ENCODE data around the gene ITK.

The ITK gene

GRCh38 chr5:157295247-157295646 lies 114.6 kb downstream of the ITK start:
- no peak overlapping the region for H3K27ac ChIP-seq (ENCODE audit: low read depth, low read length)
- H3K4me1 ChIP-seq (ENCODE audit: control insufficient read depth, insufficient read depth, low read length): no peaks in the 10 kb centered on the region
- no peaks in the 10 kb centered on the region for H3K9me3 ChIP-seq (ENCODE audit: control insufficient read depth, insufficient read depth, low read depth, low read length)
- peaks cover 25% of the 10 kb centered on the region for H3K36me3 ChIP-seq (ENCODE audit: control insufficient read depth, insufficient read depth, low read length)
- H3K27me3 ChIP-seq (ENCODE audit: control insufficient read depth, insufficient read depth, low read length): no peaks in the 10 kb centered on the region
- no peak overlapping the region for H3K4me3 ChIP-seq (ENCODE audit: low read depth, low read length)
- H3K9ac ChIP-seq (ENCODE audit: low read length): no peak overlapping the region

DNA sequence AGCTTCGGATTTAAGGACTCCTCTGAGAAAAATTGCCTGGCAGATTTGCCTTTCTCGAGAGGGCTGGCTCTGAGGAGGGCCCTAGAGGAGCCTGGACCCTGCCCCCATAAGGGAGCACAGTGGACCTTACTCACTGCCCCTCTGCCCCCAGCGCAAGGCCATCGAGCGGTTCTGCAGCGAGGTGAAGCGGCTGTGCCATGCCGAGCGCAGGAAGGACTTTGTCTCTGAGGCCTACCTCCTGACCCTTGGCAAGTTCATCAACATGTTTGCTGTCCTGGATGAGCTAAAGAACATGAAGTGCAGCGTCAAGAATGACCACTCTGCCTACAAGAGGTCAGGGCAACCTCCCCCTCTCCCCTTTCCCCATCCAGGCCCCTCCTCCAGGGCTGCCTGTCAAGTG lies 119.9 kb downstream of the ITK start:
- no peak overlapping the region for H3K27ac ChIP-seq (ENCODE audit: low read depth, low read length)
- no peak overlapping the region for H3K9ac ChIP-seq (ENCODE audit: low read length)
- H3K4me1 ChIP-seq (ENCODE audit: control insufficient read depth, insufficient read depth, low read length): no peaks in the 10 kb centered on the region
- no peak overlapping the region for H3K4me3 ChIP-seq (ENCODE audit: low read depth, low read length)
- H3K9me3 ChIP-seq (ENCODE audit: control insufficient read depth, insufficient read depth, low read depth, low read length): no peaks in the 10 kb centered on the region
- no peaks in the 10 kb centered on the region for H3K27me3 ChIP-seq (ENCODE audit: control insufficient read depth, insufficient read depth, low read length)
- peaks cover 29% of the 10 kb centered on the region for H3K36me3 ChIP-seq (ENCODE audit: control insufficient read depth, insufficient read depth, low read length)

DNA sequence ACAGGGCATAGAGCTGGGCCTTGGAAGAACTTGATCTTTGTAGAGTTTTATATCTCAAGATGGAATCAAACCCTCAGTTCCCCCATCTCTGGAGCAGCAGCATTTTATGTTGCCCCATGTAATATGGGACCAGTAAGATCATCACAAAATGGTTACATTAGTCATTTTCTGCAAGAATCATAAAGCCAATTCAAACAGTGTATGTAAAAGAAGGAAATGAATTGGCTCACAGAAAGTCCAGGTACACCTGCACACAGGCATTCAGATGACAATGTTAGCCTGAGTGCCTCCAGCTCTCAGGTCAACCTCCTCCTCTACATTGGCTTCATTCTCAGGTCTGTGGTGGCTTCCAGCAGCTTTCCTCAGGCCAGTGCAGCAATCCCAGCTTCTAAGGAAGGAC lies 120.4 kb downstream of the ITK start:
- Histone ChIP-seq H3K27me3 (ENCODE audit: control insufficient read depth, insufficient read depth, low read length) (no peaks in the 10 kb centered on the region), H3K9ac (ENCODE audit: low read length) (no peak overlapping the region), H3K36me3 (ENCODE audit: control insufficient read depth, insufficient read depth, low read length) (peaks cover 25% of the 10 kb centered on the region), H3K4me1 (ENCODE audit: control insufficient read depth, insufficient read depth, low read length) (no peaks in the 10 kb centered on the region), H3K27ac (ENCODE audit: low read depth, low read length) (no peak overlapping the region), H3K4me3 (ENCODE audit: low read depth, low read length) (no peak overlapping the region), H3K9me3 (ENCODE audit: control insufficient read depth, insufficient read depth, low read depth, low read length) (no peaks in the 10 kb centered on the region)

DNA sequence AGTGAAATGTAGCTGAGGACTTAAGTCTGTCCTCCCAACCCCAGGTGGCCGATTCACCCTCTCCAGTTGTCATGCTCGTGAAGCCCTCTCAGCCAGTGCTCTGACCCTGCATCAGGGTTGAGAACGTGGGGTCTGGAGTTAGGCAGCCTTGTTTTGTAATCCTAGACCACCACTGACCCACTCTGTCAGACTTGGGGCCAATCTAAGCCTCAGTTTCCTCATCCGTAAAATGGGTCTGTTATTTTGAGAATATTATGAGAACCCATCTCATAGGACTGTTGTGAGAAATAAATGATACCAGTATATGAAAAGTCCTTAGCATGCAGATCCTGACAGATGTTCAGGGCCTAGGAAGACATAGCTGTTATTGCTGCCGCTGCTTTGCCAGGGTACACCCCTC lies 122.4 kb downstream of the ITK start:
- Histone ChIP-seq H3K4me1 (ENCODE audit: control insufficient read depth, insufficient read depth, low read length) (no peaks in the 10 kb centered on the region), H3K36me3 (ENCODE audit: control insufficient read depth, insufficient read depth, low read length) (peaks cover 17% of the 10 kb centered on the region; the same call in 1 of the 2 replicates), H3K27me3 (ENCODE audit: control insufficient read depth, insufficient read depth, low read length) (no peaks in the 10 kb centered on the region), H3K9me3 (ENCODE audit: control insufficient read depth, insufficient read depth, low read depth, low read length) (no peaks in the 10 kb centered on the region), H3K27ac (ENCODE audit: low read depth, low read length) (no peak overlapping the region), H3K4me3 (ENCODE audit: low read depth, low read length) (no peak overlapping the region), H3K9ac (ENCODE audit: low read length) (no peak overlapping the region)

- no peaks in the 10 kb centered on the region for H3K4me1 ChIP-seq (ENCODE audit: control insufficient read depth, insufficient read depth, low read length)
- peaks cover 13% of the 10 kb centered on the region; the same call in 1 of the 2 replicates for H3K36me3 ChIP-seq (ENCODE audit: control insufficient read depth, insufficient read depth, low read length)
- no peak overlapping the region for H3K27ac ChIP-seq (ENCODE audit: low read depth, low read length)
- no peaks in the 10 kb centered on the region for H3K9me3 ChIP-seq (ENCODE audit: control insufficient read depth, insufficient read depth, low read depth, low read length)
- no peaks in the 10 kb centered on the region for H3K27me3 ChIP-seq (ENCODE audit: control insufficient read depth, insufficient read depth, low read length)
- H3K4me3 ChIP-seq (ENCODE audit: low read depth, low read length): no peak overlapping the region
- H3K9ac ChIP-seq (ENCODE audit: low read length): no peak overlapping the region
These were observed 123.2 kb downstream of the ITK start for GRCh38 chr5:157303667-157304327.

Measured in HUES6 (cell line).